Left lung (tissue), 10 donors: Measurements from ENCODE around the gene TEX13B. TPM values are rescaled to one million over a fixed set of nuclear protein-coding genes. Genes with fewer than 3 reads are reported as not detected.
"Not testable (repeated sequence)": the region's sequence is repeated elsewhere in the genome, so short reads cannot be mapped to it uniquely, and the experiment has no call there.

Experiments
- ATAC-seq: fragments of 200-7000 bp; cut with Tn5 transposase; one replicate; pipeline ENCODE4 v1.9.1; 2020; ENCODE audit warnings: moderate library complexity
- DNase-seq, 4 donors: peaks; one replicate each; pipeline ENCODE4 v3.0.0-alpha.2; 2013 to 2020
- H3K27ac ChIP-seq, 2 donors: fragments of 200-600 bp; sonication (generic) in 1 of 2; one replicate each; pipeline versions ENCODE4 v1.5.0 to v1.8.0; 2020 to 2021
- H3K27me3 ChIP-seq, 2 donors: fragments of 200-600 bp; sonication (generic) in 1 of 2; one replicate each; pipeline versions ENCODE4 v1.5.0 to v1.8.0; 2020 to 2021
- H3K36me3 ChIP-seq, 2 donors: fragments of 200-600 bp; sonication (generic) in 1 of 2; one replicate each; pipeline versions ENCODE4 v1.5.0 to v1.8.0; 2020 to 2021
- H3K4me1 ChIP-seq, 2 donors: fragments of 200-600 bp; one replicate each; pipeline ENCODE4 v1.8.0; 2021
- H3K4me3 ChIP-seq, 2 donors: fragments of 200-600 bp; sonication (generic) in 1 of 2; one replicate each; pipeline versions ENCODE4 v1.5.0 to v1.8.0; 2020 to 2021; ENCODE audit warnings: mild to moderate bottlenecking in 1 of 2
- H3K9me3 ChIP-seq, 2 donors: fragments of 200-600 bp; sonication (generic) in 1 of 2; one replicate each; pipeline versions ENCODE4 v1.5.0 to v1.8.0; 2020 to 2021
- CTCF ChIP-seq, 2 donors: fragments of 200-600 bp; sonication (generic) in 1 of 2; IDR thresholded peaks; one replicate each; pipeline versions ENCODE4 v1.5.0 to v1.8.0; 2021; ENCODE audit warnings: antibody characterized with exemption in 2 of 2
- intact Hi-C, 2 donors: fragments of 100-400 bp; cut with DNase I; formaldehyde crosslinking; loops; one replicate each; pipeline versions ENCODE4 v1.11.2 to v1.14.2; 2022
- polyA plus RNA-seq, 6 donors: library from polyadenylated mRNA; unstranded; fragments of 120-200 nt; gene quantifications; one replicate each; pipeline ENCODE4 v1.2.1, GENCODE V29; 2013; ENCODE audit not compliant: insufficient read length in 6 of 6
- total RNA-seq, 2 donors: library from RNA; stranded (reverse); fragmentation: NEBNext Ultra II Directional; extraction: Animal tissue kit (Norgen Biotek cat#: 25700); gene quantifications; one replicate each; pipeline ENCODE4 v1.2.1, GENCODE V29; 2021
- donor health status: DM: no; HTN: yes; CAD: no.
- donor health status: DM: no; HTN: no; CAD: no.

Gene TEX13B
- total and polyA plus RNA-seq, 8 donors, result 0.14 TPM; not detected in 7

- H3K27me3 ChIP-seq, result peaks cover 0 to 4% of the 10 kb centered on the region in 2 donors
- intact Hi-C loops, result no loop called here
- H3K36me3 ChIP-seq, result no peaks in the 10 kb centered on the region
- ATAC-seq (no peak), DNase-seq (no peak)
- no peak for TF ChIP-seq CTCF (IDR thresholded peaks at IDR 0.05)
- H3K4me3 ChIP-seq, result no peak overlapping the region
- H3K9me3 ChIP-seq, result no peaks in the 10 kb centered on the region
- no peak overlapping the region for H3K27ac ChIP-seq
- no peaks in the 10 kb centered on the region for H3K4me1 ChIP-seq
Observed at GRCh38 chrX:107978071-107978470, 4.1 kb downstream of the TEX13B start.

- intact Hi-C loops, result no loop called here
- H3K36me3 ChIP-seq, result no peaks in the 10 kb centered on the region
- H3K4me1 ChIP-seq, result no peaks in the 10 kb centered on the region
- no peak overlapping the region for H3K27ac ChIP-seq
- ATAC-seq (no peak), DNase-seq (no peak)
- no peak overlapping the region for H3K4me3 ChIP-seq
- H3K27me3 ChIP-seq, result no peaks in the 10 kb centered on the region
- H3K9me3 ChIP-seq, result no peaks in the 10 kb centered on the region
- no peak for TF ChIP-seq CTCF (IDR thresholded peaks at IDR 0.05)
Observed at GRCh38 chrX:107971636-107972035, 10.5 kb downstream of the TEX13B start.

- TF ChIP-seq CTCF (IDR thresholded peaks at IDR 0.05), result no peak
- no peak overlapping the region for H3K4me3 ChIP-seq
- H3K27ac ChIP-seq, result no peak overlapping the region
- no peaks in the 10 kb centered on the region for H3K27me3 ChIP-seq
- H3K9me3 ChIP-seq, result no peaks in the 10 kb centered on the region
- no peaks in the 10 kb centered on the region for H3K36me3 ChIP-seq
- ATAC-seq, result no peak
- DNase-seq, result no peak
- no peaks in the 10 kb centered on the region for H3K4me1 ChIP-seq
- intact Hi-C loops, result no loop called here
Observed at GRCh38 chrX:107970073-107970472, 12.1 kb downstream of the TEX13B start.

- TF ChIP-seq CTCF (IDR thresholded peaks at IDR 0.05), result no peak
- H3K36me3 ChIP-seq, result no peaks in the 10 kb centered on the region
- H3K4me1 ChIP-seq, result no peaks in the 10 kb centered on the region
- no peak overlapping the region for H3K27ac ChIP-seq
- ATAC-seq (no peak), DNase-seq (no peak)
- no peak overlapping the region for H3K4me3 ChIP-seq
- no peaks in the 10 kb centered on the region for H3K27me3 ChIP-seq
- no peaks in the 10 kb centered on the region for H3K9me3 ChIP-seq
- intact Hi-C loops, result no loop called here
Observed at GRCh38 chrX:107968623-107969022, 13.5 kb downstream of the TEX13B start.

GRCh38 chrX:107955337-107955736 is 26.8 kb downstream of the TEX13B start:
- ATAC-seq, H3K4me1 ChIP-seq, H3K36me3 ChIP-seq, H3K27ac ChIP-seq, intact Hi-C loops, DNase-seq, H3K27me3 ChIP-seq, H3K9me3 ChIP-seq, H3K4me3 ChIP-seq: not testable (repeated sequence)

- no peak for TF ChIP-seq CTCF (IDR thresholded peaks at IDR 0.05)
- no peaks in the 10 kb centered on the region for H3K4me1 ChIP-seq
- no peaks in the 10 kb centered on the region for H3K9me3 ChIP-seq
- H3K4me3 ChIP-seq, result no peak overlapping the region
- no peaks in the 10 kb centered on the region for H3K36me3 ChIP-seq
- DNase-seq (no peak), ATAC-seq (no peak)
- intact Hi-C loops, result no loop called here
- H3K27me3 ChIP-seq, result peaks cover 0 to 10% of the 10 kb centered on the region in 2 donors
- no peak overlapping the region for H3K27ac ChIP-seq
Observed at GRCh38 chrX:107940095-107940494, 42.1 kb downstream of the TEX13B start.
